ENCODE results near the gene KRI1. TPM values are rescaled to one million over a fixed set of nuclear protein-coding genes. Genes with fewer than 3 reads are reported as not detected.

KRI1 gene
- total RNA-seq (10 to 100 TPM; 18.6 to 20.2 TPM), polyA plus RNA-seq (ENCODE audit: insufficient read length in 6 of 6) (10 to 100 TPM; 29.8 to 38.0 (median 35.6) TPM)
- long read RNA-seq, donor 1, partial matches to known transcripts: 0 of 4 reads
- long read RNA-seq, donor 1, other reads (novel, unspliced or antisense): 0 of 4 reads
- long read RNA-seq, donor 2, partial matches to known transcripts: 41 of 48 reads
- long read RNA-seq, donor 2, other reads (novel, unspliced or antisense): 5 of 48 reads
- long read RNA-seq, donor 3, partial matches to known transcripts: 0 of 3 reads
- long read RNA-seq, donor 3, other reads (novel, unspliced or antisense): 0 of 3 reads
- long read RNA-seq, donor 4, transcript KRI1-201 (19 exons, 3,023 nt): major isoform, 5 of 11 reads
- long read RNA-seq, donor 4, partial matches to known transcripts: 2 of 11 reads
- long read RNA-seq, donor 4, other reads (novel, unspliced or antisense): 1 of 11 reads
- long read RNA-seq, donor 5, transcript KRI1-203 (18 exons, 2,545 nt): major isoform, 5 of 6 reads
- long read RNA-seq, donor 5, partial matches to known transcripts: 0 of 6 reads
- long read RNA-seq, donor 5, other reads (novel, unspliced or antisense): 0 of 6 reads
- long read RNA-seq, donor 6, partial matches to known transcripts: 0 of 1 reads
- long read RNA-seq, donor 6, other reads (novel, unspliced or antisense): 0 of 1 reads
- long read RNA-seq, donor 7, partial matches to known transcripts: 0 of 1 reads
- long read RNA-seq, donor 7, other reads (novel, unspliced or antisense): 0 of 1 reads
- long read RNA-seq, donor 8, partial matches to known transcripts: 0 of 2 reads
- long read RNA-seq, donor 8, other reads (novel, unspliced or antisense): 0 of 2 reads
- long read RNA-seq, donor 9: 0 reads
- long read RNA-seq, donor 10, partial matches to known transcripts: 5 of 9 reads
- long read RNA-seq, donor 10, other reads (novel, unspliced or antisense): 1 of 9 reads
- long read RNA-seq, donor 11: 0 reads
- long read RNA-seq, donor 12, partial matches to known transcripts: 0 of 3 reads
- long read RNA-seq, donor 12, other reads (novel, unspliced or antisense): 0 of 3 reads

- Histone ChIP-seq H3K27me3 (no peaks in the 10 kb centered on the region), H3K4me1 (peaks cover 10 to 54% of the 10 kb centered on the region in 2 donors), H3K27ac (peak within 1 kb of the TSS; percentile 70 to 92), H3K4me3 (peak within 1 kb of the TSS; percentile 79 to 94), H3K36me3 (peaks cover 0 to 19% of the 10 kb centered on the region in 2 donors), H3K9me3 (no peaks in the 10 kb centered on the region)
- peak; percentile 94 to 99 (median 99) for DNase-seq
- intact Hi-C loops (cut with DNase I): no loop called here
- peak; percentile 11 to 55 for TF ChIP-seq CTCF (IDR thresholded peaks at IDR 0.05)
- peak; percentile 84 for ATAC-seq
These were observed at the start of gene KRI1 for GRCh38 chr19:10565567-10566407. Gene KRI1 (minus strand): TSS chr19:10566010. CDS start chr19:10565999, 11 bp downstream.

GRCh38 chr19:10612499-10613119 lies 46.8 kb upstream of the KRI1 start:
- DNase-seq: peak in 2 of 4 donors; percentile 79 to 85
- peaks cover 19 to 86% of the 10 kb centered on the region in 2 donors for H3K4me1 ChIP-seq
- intact Hi-C loops (cut with DNase I): no loop called here

GRCh38 chr19:10611907-10612306 lies 46.1 kb upstream of the KRI1 start:
- Histone ChIP-seq H3K27ac (peak overlapping the region; percentile 21 to 77), H3K9me3 (no peaks in the 10 kb centered on the region), H3K4me3 (no peak overlapping the region), H3K4me1 (peaks cover 19 to 84% of the 10 kb centered on the region in 2 donors), H3K36me3 (no peaks in the 10 kb centered on the region), H3K27me3 (no peaks in the 10 kb centered on the region)
- TF ChIP-seq CTCF (IDR thresholded peaks at IDR 0.05): no peak
- ATAC-seq (no peak), DNase-seq (no peak)
- intact Hi-C loops (cut with DNase I): no loop called here

More at GRCh38 chr19:10612499-10613119, 46.8 kb upstream of the KRI1 start:
- Histone ChIP-seq H3K4me3 (no peak overlapping the region), H3K36me3 (no peaks in the 10 kb centered on the region), H3K27ac (peak overlapping the region; percentile 56 to 77), H3K9me3 (no peaks in the 10 kb centered on the region), H3K27me3 (no peaks in the 10 kb centered on the region)
- no peak for TF ChIP-seq CTCF (IDR thresholded peaks at IDR 0.05)
- peak; percentile 96 for ATAC-seq

GRCh38 chr19:10604460-10604980 lies 38.7 kb upstream of the KRI1 start:
- no peak for TF ChIP-seq CTCF (IDR thresholded peaks at IDR 0.05)
- Histone ChIP-seq H3K4me3 (peak overlapping the region in 1 of 2 donors; percentile 67), H3K9me3 (no peaks in the 10 kb centered on the region), H3K36me3 (no peaks in the 10 kb centered on the region), H3K4me1 (peaks cover 10 to 59% of the 10 kb centered on the region in 2 donors), H3K27me3 (no peaks in the 10 kb centered on the region), H3K27ac (peak overlapping the region; percentile 91 to 97)
- ATAC-seq (no peak), DNase-seq (peak in 1 of 4 donors; percentile 38)
- intact Hi-C loops (cut with DNase I): no loop called here

Data from left lung (tissue), 14 donors.